Fibroblast of upper back skin (primary cell): ENCODE data around the gene TMEM95.

Source experiments
- DNase-seq: peaks from one replicate; pipeline ENCODE4 v3.0.0-alpha.2; 2013

The TMEM95 gene

DNA sequence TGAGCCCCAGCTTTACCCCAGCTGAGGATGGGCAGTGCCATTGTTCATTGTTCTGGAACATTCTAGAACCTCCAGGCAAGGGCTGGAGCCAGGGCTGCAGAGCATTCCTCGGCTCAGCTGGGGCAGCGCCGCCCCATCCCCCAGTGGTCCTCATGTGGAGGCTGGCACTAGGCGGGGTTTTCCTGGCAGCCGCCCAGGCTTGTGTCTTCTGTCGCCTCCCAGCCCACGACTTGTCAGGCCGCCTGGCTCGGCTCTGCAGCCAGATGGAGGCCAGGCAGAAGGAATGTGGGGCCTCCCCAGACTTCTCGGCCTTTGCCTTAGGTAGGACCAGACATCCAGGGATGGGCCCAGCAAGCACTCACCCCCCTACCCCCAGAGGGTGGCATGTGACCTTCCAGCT is at the start of gene TMEM95:
TSS of gene TMEM95 (plus strand) at position 104 of the 400 bp plus-strand sequence. CDS start at position 153, 49 bp downstream.
- peak; percentile 18 for DNase-seq

DNA sequence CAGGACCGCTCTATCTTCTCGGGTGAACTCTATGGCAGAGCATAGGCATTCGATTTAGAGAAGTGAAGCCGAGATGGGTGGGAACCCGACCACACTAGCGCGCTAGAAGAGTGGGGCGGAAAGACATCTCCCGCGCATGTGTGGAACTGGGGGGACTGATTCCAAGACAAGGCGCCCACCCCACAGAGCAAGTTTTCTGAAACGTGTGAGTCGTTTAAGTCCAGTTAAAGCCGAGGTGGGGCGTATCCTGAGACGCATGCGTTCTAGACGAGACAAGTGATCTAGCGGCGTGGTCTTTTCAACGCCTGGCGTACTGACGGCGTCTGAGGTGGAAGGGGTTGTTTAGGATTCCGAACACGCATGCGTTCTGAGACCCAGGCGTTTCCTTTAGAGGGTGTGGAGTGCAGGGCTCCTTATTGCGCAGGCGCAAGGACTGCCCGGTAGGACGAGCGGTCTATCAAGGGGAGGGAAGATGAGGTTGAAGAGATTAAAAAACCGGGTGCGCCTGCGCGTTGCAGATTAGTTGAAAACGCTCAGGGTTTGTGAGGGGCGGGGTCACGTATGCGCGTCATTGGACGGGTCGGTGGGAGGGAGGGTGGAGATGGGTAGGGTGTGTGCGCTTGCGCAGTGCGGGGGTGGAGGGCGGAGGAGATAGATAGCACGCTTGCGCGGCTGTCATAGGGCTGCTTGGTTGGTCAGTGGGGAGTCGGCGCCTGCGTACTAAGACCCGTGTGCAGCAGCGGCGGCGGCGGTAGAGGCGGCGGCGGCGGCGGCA is 47.9 kb upstream of the TMEM95 start, which contains the start of gene EIF5A:
TSS of gene EIF5A (plus strand) at position 718 of the 775 bp plus-strand sequence. CDS start 2,008 bp downstream, outside the sequence.
- DNase-seq, result peak; percentile 100

- peak; percentile 17 for DNase-seq
Measured at GRCh38 chr17:7307686-7308624, 47.0 kb upstream of the TMEM95 start.

DNA sequence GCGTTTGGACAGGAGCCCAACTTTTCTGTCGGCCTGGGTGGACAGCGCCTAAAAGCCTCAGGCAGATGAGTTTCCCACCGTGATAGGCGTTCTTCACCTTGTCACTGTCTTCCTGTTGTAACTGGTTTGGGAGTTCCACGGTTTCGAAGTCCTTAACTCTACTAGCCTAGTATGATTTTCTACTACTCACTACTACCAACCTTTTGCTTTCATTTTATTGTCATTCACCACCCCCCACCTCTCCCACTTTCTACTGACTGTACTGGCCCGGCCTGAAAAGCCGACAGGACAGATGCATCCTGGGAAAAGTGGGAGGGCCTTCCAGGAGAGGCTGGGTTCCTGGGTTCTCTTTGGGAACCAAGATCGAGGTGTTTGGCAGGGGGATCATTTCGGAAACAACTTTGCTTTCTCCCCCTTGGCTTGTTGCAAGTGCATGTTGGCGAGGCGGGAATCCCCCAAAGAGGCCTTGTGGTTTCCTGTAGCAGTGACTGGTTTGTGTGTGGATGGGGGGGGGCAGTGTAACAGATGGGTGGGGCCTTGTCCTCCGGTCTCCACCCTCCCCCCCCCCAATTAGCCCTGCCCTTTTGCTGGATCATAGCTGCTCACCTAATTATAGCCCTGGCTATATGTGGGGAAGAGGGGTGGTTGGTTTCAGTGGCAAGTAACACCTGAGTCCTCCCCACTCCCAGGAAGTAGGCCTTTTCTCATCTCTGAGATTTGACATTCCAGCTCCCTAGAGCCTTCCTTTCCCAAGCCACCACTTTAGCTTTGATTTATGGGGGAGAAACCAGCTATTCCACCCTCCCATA is 46.1 kb upstream of the TMEM95 start:
- peak; percentile 78 for DNase-seq

GRCh38 chr17:7309628-7310027 is 45.3 kb upstream of the TMEM95 start:
- DNase-seq, result no peak

DNA sequence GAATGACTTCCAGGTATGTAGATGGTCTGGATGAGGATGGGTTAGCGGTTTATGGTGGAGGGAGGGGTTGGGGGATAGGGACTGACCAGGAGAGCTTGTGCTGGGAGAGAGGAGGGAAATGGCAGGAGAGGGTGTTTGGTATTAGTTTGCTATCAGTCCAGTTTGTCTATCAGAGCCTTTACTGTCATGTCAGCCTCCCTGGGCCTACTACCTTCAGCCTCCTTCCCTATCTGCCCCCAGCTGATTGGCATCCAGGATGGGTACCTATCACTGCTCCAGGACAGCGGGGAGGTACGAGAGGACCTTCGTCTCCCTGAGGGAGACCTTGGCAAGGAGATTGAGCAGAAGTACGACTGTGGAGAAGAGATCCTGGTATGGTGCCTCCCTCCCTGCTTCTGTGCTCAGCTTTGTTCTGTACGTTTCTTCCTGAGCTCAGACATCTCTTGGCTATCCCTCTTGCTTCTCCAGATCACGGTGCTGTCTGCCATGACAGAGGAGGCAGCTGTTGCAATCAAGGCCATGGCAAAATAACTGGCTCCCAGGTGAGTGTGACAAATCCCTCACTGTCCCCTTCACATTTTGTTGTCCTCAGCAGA is 43.7 kb upstream of the TMEM95 start:
- no peak for DNase-seq

DNA sequence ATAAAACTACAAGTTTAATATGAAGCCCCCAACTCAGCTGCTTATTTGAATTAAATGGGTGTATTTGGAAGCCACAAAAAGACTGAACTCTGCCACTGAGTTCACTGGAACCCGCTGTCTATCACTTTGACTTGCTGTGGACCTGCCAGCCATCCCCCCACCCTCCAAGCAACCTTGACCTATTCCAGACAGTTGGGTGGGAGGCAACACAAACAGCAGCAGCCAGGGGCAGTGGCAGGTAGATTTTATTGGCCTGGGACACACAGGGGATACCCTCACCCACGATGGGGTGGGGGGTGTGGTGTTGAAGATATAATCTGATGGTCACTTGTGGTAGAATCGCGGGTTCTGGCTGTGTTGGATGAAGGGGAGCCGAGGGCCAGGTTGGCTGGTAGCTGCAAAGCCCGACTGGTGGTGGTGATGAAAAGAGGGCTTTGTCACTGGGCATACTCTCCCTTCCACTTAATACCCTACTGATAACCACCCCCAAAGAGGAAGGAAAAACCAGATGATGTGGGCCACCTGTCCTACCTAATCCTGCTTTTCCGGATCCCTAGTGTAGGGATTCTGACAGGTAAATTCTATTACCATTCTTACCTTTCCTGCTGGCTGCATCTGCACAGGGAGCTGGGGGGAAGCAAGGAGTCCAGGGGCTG is 42.4 kb upstream of the TMEM95 start:
- no peak for DNase-seq

DNA sequence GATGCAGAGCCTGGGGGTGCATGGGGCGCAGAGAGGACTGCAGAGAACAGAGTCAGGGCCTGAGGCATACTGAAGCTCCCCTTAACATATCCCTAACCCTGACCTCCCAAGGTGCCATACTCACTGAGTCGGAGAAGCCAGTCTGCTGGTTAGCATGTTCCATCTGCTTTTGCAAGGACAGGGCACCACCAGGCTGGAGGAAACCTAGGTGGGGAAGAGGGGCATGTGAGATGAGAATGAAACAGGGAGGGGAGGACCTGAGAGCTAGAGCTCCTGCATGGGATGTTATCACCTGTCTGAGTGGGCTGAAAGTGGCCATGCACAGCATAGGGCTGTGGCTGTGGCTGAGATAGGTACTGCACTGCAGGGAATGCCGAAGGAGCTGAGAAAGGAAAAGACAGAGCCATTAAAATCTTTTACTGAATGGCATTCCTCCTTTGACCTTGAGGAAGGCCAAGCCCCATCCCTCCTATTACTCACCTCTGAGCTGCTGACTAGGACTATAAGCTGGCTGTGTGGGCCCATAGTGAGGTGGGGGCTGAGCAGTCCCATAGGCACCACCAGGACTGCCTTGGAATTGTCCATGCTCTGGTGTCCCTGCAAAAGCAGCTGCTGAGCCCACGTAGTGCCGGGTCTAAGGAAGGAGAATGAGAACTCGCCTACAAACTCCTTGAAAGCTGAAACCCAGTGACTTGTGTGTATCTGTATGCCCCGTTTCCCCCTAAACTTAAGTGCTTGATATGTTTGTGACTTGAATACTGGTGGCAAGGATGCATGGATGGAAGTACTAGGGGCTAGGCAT is 41.7 kb upstream of the TMEM95 start:
- DNase-seq, result no peak

DNA sequence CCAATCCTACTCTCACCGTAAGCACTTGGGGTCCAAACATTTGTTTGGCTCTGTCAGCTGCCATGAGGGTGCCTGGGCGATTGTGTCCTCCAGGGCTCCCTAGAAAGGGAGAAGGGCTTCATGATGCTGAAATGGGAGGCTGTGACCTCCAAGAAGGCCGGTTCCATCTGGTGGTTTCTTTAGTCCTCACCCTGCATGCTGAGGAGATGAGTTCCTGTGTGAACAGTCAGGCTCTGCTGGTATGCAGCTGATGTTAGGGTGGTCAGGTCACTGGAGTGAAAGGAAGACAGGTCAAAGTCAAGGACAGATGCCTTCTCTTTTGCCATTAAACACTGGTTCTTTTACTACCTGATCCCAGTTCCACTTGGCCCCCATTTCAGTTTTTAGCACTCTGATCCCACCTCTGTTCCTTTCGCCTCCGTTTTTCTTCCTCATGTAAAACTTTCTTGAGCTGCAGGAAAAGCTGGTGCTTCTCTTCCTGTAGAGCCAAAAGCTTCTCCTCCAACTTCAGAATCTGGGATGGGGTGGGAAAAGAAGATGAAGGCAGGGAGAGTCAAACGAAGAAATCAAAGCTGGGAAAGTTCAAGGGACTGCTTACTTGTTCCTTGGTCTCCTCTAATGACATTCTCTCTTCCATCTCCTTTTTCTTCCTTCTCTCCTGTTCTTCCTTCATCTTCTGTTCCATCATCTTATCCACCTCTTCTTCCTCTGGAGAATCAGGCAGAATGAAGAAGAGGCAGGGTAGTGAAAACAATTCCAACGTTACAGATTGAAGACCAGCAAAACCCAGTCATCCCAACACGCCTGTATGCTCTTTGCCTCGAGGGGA is 40.9 kb upstream of the TMEM95 start:
- DNase-seq, result no peak

DNA sequence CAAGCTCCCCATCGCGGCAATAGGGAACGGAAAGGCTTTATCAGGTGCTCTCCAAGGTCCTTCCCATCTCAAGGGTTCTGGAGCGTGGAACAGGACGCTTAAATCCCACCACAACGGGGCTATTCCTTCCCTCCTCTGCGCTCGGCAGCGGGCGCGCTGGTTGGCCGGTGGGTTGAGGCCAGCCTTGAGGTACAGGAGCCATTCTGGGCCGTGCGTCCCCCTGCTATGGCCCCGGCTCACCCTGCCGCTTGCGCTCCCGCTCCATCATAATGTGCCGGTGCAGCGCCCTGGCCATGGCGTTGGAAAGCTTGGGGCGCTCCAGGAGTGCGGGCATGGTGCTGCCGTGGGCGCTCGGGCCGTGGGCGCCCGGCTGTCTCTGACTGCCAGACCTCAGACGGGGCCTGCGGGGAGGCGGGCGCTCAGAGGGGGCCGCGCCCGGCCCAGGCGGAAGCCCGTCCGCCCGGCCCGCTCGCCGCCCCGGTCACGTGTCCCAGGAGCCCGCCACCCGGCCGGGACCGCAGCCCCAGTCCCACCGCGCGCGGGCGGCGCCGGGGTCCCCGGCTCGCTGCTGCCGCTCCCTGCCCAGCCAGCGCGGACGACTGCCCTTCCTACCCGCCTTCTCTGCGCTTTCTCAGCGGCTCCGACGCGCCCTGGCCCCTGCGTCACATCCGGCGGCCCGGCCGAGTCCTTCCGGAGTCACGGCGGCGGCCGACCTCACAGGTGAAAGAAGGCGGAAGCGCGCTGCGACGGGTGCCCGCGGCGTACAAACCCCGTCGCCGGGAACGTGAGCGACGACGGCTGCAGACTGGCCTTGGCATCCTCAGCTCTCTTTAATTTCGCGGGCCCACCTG is 40.0 kb upstream of the TMEM95 start, which contains the start of gene GPS2:
TSS of gene GPS2 (minus strand) at position 642 of the 851 bp plus-strand sequence. CDS start at position 334, 308 bp downstream.
- DNase-seq, result peak; percentile 72

GRCh38 chr17:7315570-7316235 is 39.3 kb upstream of the TMEM95 start:
- no peak for DNase-seq

DNA sequence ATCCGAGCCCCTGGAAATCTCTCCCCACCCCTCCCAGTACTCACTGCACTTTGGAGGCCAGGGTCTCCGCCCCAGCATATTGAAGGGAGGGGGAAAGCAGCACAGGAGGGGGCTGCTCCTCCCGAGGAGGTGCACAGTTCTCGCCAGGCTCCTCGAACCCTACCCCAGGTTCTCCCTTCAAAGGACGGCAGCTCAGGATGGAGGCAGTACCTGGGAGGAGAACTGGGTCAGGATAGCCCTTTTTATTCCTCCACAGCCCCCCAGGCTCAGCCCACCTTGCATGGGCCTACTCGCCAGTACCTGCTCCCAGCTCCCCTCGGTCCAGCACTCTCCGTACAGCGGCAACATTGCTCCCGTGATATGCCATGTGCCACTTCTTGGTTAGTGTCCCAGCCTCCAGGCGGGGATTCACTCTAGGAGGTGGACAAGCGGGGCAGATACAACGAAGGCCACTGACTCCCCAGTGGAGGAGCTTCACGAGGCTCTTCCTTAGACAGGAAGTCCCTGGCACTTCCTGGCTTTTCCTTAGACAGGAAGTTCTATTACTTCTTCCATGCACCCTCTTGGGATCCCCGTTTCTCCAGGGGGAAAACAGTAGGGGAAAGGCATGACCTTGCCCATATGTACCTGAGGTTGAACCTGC is 37.7 kb upstream of the TMEM95 start:
- DNase-seq, result no peak

DNA sequence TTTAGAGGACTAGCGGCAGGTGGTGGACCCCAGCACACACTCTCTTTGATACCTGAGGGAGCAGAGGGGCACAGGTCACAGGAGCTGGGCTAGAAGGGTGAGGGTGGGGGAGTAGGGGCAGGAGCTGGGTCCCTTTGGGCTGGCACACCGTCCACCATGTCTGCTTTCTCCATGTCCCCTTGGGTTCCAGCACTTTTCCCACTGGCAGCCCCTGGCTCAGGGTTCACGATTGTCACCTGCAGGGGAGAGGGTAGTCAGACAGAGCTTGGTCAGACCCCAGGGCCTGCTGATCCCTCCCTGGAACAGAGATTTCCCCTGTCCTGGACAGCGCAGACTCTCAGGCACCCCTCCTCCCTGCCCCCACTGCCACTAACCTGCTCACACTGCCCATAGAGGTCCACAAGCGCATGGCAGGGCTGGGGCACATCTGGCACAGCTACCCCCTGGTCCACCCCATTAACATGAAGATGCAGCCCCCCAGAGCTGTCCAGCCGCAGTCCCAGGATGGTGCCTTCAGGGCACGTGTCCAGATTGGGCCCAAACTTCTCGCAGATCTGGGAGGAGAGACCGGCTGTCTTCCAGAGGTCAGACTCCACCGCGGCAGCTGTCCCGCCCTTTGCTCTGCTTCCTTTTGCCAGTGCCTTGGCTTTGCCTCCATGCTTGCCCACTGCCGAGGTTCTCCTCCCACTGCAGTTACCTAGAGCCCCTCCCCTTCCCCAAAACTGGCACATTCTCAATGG is 36.7 kb upstream of the TMEM95 start:
- no peak for DNase-seq

GRCh38 chr17:7321466-7321865 is 33.5 kb upstream of the TMEM95 start:
- DNase-seq, result no peak

GRCh38 chr17:7322520-7323194 is 32.3 kb upstream of the TMEM95 start:
- DNase-seq, result no peak

DNA sequence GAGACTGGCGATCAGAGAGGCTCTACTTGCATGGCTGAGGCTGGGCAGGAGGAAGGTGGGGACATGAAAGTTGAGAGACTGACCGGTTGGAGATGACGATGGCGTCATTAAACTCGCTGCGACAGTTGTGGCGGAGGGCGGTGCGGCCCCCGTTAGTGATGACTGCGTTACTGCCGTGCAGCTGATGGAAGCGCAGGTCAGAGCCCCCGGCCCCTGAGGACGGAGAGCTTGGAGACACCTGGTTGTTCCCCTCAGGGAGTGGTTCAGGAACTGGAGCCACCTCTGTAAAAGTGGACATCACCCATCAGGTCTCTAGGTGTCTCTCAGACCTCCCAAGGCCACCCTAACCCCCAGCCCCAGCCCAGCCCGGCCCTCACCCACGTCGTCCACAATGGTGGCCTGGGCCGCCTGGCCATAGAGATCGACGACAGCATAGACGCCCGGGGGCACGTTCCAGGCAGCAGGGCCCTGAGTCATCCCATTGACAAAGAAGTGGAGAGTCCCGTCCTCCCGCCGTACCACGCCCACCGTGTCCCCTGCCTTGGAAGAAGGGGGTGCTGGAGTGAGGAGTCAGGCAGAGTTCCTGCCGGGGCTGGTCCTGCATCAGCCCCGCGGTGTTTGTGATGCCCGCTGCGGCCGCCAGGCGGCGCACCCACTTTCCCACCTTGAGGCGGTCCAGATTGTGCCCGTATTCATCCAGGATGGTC is 31.1 kb upstream of the TMEM95 start:
- no peak for DNase-seq
